Limb (tissue), 2 donors: Measurements from ENCODE around the gene BLTP1.

Experiments
- DNase-seq, 2 donors: peaks; one replicate each; pipeline ENCODE4 v3.0.0-alpha.2; 2016; ENCODE audit errors: extremely low spot score in 2 of 2

The BLTP1 gene

GRCh38 chr4:122171323-122171722 is 19.2 kb downstream of the BLTP1 start:
- DNase-seq: no peak

DNA sequence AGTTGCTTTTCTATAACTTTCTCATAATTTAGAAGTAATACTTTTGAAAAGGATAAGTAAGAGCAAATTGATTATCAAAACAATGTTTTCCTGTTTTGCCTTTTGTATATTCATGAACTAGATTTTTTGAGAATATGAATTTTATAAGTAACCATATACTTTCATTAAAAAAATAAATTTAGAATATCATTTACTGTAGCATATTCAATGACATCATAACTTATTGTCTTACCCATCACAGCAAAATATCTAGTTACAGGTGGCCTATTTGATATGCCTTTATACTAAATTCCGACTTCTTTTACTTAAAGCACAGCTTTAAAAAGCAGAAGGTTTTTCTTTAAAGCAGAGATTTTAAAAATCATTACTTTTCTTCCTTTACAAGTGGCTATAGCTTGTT is 20.1 kb downstream of the BLTP1 start:
- no peak for DNase-seq

DNA sequence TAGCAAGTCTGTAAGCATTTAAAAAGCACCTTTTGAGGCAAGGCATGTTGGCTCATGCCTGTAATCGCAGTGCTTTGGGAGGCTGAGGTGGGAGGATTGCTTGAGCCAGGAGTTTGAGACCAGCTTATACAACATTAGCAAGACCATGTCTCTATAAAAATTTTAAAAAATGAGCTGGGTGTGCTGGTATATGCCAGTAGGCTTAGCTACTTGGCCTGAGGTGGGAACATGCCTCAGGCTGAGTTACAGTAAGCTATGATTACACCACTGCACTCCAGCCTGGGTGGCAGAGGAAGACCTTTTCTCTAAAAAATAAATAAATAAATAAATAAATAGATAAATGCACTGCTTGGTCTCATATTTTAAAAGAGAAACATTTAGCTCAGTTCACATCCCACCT is 26.8 kb downstream of the BLTP1 start:
- no peak for DNase-seq

- DNase-seq: no peak
These were observed 43.6 kb downstream of the BLTP1 start for GRCh38 chr4:122195718-122196117.
